HG02981 (cell line): ENCODE results near the gene F2RL2.

Experiments
- ATAC-seq: cut with Tn5 transposase; IDR thresholded peaks from one replicate; pipeline ENCODE4 v1.9.1; 2021; ENCODE audit warnings: mild to moderate bottlenecking, moderate library complexity; ENCODE audit not compliant: unreplicated experiment

The F2RL2 gene

DNA sequence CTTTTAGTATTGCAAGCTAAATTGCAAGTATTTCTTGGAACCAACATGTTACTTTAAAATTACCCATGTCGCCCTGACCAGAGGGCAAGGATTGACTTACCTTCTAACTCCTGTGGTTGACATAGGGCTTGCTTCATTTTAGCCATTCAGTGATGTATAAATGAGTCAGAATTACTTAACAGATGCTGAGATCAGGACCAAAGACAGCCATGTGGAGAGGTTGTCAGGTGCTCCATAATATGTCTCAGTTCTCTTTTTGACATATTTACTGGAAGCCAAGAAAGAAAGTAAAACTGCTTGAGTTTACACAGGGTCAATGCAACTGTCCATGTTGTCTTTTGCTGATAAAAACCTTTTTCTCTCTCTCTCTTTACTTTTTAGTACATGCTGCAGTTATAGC is 33.2 kb downstream of the F2RL2 start:
- ATAC-seq: peak; percentile 97

DNA sequence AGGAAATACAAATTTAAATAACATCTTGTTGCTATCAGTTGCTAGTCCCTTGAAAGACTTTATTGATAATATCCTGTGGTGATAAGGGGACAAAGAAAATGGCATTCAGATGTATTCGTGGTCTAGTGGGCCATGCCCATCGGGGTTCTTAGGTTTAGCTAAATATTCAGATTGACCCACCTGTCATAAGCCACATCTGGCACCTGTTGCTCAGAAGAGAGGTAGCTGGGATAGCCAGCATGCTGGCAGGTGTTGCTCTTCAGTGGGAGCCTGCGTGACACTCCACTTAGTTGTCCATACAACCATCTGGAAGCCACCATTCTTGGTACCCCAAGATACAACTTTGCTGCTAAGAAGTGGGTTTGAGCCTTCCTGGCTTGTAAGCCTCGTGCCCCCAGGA is 36.7 kb downstream of the F2RL2 start:
- no peak for ATAC-seq

DNA sequence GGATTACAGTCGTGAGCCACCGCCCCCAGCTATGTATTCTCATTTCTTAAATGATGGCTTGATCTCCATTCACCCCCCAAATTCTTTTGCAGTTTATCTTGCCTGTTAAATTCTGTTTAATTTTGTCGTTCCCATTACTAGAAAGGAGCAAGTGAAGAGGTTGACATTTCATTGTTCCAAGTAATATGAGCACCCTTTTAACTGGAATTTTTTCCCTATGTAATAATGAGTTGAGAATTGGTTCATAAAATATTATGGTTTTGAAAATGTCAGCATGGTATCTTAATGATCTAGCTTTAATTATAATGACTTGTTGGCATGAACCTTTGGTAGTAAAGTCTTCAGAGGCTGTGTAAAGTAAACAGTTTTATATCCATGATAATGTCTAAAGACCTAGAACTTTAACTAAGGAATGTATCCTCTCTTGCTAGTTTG is 37.4 kb downstream of the F2RL2 start:
- no peak for ATAC-seq

DNA sequence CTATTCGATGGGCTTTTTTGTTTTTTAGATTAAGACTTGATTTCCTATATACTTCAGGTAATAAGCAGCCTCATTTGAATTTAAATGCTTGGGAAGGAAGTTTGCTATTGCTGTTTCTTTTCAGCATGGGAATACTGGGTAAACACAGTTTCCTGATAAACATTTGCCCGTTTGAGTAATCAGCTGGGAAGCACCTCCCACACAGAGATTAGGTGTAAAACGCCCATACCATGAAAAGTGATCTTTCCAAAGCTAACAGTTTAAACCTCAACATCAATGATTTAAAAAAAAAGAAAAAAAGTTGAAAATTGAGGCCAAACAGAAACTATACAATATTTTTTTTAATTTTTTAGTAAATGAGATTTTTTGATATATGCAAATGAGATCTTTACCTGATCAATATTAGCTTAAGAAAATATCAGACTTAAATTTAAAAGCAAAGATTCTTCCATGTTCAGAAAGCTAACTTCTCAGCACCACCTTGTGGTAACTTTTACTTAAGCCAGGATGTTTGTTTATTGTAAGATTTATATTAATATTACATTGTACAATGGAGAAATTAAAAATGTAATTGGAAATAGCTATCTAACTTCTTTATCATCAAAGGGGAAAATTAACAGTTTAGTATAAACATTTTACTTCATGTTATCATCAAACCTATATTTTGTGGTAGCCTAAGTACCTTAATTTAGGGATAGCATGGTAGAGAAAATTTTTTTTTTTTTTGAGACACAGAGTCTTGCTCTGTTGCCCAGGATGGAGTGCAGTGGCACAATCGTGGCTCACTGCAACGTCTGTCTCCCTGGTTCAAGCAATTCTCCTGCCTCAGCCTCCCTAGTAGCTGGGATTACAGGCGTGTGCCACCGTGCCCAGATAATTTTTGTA is 39.8 kb downstream of the F2RL2 start:
- no peak for ATAC-seq

DNA sequence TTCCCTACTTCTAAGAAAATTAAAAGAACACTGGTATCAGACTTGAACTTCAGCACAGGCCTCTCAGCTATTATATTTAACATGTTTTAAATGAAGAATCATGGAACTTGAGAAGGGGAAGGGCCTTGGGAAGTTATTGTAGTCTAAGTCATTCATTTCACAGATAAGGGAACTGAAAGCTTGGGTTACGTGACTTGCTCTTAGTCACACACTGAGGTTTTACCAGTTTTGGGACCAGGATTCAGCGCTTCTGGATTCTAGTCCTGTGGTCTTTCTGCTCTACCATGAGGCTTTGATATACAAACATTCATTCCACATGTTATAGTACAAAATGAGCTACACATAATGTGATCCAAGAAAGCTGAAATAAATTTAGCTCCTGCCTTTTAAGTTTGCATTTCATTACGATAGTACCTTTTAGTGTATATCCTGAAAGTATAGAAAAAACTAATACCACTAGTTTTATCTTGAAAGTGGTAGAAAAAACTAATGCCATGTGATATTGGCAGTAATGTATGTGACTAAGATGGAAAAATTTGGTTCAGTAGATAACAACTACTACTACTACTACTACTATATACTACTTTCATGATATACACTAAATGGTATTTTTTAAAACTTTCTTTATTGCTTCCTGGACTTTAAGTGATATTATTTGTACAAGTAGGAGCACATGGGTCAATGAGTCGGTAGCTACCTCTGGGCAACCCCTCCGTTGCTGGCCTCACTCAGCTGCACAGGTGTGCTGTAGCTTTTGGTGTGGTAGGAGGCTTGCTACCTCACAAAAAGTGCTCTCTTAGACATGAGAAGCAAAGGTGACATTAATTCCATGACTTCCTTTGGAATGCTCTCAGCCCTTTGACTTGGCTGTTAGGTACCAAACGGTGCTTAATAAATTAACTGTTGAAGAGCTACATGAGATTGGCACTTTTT is 40.7 kb downstream of the F2RL2 start:
- peak; percentile 94 for ATAC-seq

DNA sequence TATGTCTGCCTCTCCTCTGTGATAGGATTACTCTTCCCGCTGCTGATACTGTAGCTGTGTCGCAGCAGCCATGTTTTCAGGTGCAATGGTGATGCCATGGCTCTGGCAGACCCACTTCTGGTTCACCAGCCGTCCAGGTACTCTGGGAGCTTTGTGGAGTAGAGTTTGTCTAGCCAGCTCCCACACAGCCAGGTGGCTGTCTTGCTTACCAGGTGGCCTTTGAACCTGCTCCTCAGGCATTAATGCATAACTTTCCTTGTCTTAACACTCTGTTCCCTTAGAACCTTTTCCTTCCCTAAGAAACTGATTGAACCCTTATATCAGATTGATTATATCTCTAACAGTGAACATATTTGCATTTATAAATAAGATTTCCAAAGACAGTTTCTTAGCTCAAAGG is 42.2 kb downstream of the F2RL2 start:
- no peak for ATAC-seq

DNA sequence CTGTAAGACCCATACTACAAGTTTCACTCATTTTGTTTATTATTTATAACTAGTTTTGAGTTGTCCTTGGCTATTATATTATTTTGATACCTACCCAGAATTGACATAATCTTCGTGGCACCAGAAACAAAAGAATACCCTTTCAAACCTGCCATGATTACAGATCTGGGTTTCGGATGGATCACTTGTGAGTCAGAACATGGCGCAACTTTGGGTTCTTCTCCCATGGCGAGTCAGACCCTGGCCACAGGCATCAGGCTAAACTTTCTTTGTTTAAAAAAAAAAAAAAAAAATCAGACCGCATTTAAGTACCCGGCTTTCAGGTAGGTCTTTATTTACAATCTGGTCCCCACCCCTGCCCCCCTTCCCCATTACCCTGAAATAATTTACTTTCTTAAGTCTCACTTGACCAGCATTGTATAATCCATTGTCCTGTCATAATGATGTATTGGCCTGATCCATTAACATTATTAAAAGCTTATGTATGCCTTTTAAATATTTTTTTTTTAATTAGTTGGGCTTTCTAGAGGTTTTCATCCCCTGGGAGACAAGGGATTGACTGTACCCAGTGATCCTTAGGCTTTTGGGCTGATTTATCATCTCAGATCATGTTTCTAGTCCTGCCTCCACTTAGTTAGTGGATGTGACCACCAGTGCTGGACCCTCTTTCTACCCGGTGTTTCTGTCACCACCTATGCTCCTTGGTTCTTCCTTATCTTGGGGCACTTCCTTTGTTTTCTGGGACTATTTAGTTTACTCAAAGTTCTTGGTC is 43.9 kb downstream of the F2RL2 start:
- ATAC-seq: no peak

DNA sequence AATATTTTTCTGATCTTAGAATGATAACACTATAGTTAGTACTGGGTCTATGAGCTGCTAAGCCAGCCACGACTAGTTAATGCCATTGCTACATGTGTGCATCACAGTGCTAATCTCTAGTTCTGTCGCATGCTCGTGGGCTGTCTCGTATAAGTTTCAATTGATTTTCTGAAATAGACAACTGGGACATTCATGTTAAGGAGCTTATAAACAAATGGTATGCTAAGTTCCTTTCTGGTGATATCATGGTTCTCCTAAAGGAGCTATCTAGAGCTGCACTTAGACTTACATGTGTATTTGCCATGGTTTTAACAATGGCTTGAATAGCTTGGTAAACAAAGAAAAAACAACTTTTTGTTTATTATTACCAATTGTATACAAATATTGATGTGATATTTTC is 46.2 kb downstream of the F2RL2 start:
- ATAC-seq: no peak

DNA sequence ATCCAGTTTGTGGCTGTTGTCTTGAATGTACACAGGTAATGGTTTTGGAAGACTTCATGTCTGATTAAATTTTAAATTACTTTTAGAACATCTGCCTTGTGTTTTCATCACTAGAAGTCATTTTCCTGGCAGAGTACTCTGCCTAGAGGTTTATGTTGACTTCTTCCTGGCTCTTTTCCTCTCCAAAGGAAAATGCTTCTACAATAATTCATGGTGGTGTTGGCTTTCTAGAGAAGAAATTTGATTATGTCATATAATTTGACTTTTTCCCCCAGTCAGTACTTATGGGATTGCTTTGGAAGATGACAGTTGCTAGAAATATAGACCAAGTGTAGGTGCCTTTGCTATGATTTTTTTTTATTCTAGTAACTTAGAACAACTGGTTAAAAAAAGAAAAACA is 46.8 kb downstream of the F2RL2 start:
- no peak for ATAC-seq

DNA sequence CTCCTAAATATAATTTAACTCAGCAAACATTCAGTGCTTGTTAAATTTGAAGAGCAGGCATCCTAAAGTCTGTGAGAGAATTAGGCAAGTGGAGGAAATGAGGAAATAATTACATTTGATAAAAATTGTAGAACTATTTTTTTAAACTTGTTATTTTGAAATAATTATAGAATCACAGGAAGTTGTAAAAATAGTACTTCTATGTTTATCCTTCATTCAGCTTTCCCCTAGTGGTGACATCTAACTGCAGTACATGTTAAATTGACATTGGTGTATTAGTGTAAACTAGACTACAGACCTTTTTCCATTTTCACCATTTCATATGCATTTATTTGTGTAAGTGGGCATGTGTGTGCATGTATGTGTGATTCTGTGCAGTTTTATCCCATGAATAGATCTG is 51.6 kb downstream of the F2RL2 start:
- no peak for ATAC-seq

DNA sequence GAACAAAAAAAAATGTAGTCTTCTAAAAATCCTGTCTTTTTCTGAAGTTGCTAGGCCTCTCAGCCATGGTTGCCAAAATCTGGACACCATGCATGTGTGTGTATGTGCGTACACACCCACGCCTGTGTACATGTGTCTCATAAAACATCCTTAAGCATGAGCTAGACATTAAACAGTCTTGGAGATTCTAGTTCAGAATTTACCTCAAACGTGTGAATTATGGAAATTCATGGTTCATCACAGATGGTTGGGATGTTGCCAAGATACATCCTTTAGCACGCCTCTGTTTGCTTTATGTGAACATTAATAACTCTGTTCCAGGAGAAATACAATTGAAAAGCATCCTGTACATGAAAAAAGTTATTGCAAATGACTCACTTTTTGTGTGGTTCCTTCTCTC is 53.0 kb downstream of the F2RL2 start:
- ATAC-seq: no peak
